Transverse colon (tissue), 4 donors: Measurements from ENCODE around the gene LHFPL6. TPM values are rescaled to one million over a fixed set of nuclear protein-coding genes. Genes with fewer than 3 reads are reported as not detected.

Source experiments
- DNase-seq: peaks from one replicate; pipeline ENCODE4 v3.0.0-alpha.2; 2019
- H3K27ac ChIP-seq, 4 donors: fragments of 200-600 bp; sonication (generic); 2 replicates each; pipeline ENCODE4 v1.5.1; 2016 to 2018; ENCODE audit warnings: inconsistent platforms in 4 of 4
- H3K27me3 ChIP-seq: fragments of 200-600 bp; sonication (generic); 2 replicates; pipeline ENCODE4 v1.5.1; 2017; ENCODE audit warnings: inconsistent platforms
- H3K36me3 ChIP-seq, 4 donors: fragments of 200-600 bp; sonication (generic); 2 replicates each; pipeline ENCODE4 v1.5.1; 2017 to 2019; ENCODE audit warnings: inconsistent platforms in 4 of 4
- H3K4me1 ChIP-seq, 4 donors: fragments of 200-600 bp; sonication (generic); 2 replicates each; pipeline ENCODE4 v1.5.1; 2017 to 2020; ENCODE audit warnings: inconsistent platforms in 4 of 4
- H3K4me3 ChIP-seq, 4 donors: fragments of 200-600 bp; sonication (generic); 1 replicate in 1 of 4; 2 replicates in 3 of 4; pipeline versions ENCODE4 v1.5.1 to v1.6.1; 2017 to 2019; ENCODE audit warnings: inconsistent platforms in 4 of 4
- H3K9me3 ChIP-seq, 2 donors: fragments of 200-600 bp; sonication (generic); 2 replicates each; pipeline ENCODE4 v1.5.1; 2017 to 2019; ENCODE audit warnings: inconsistent platforms in 2 of 2
- EP300 ChIP-seq: sonication (generic); formaldehyde crosslinking; IDR thresholded peaks from one replicate; pipeline ENCODE4 v1.6.1; 2017; ENCODE audit warnings: antibody characterized with exemption, low read depth
- POLR2A ChIP-seq: fragments of 450-650 bp; IDR thresholded peaks from one replicate; pipeline ENCODE4 v1.6.1; 2016; ENCODE audit warnings: antibody characterized with exemption, mild to moderate bottlenecking, moderate library complexity
- POLR2AphosphoS5 ChIP-seq, 3 donors: sonication (generic); formaldehyde crosslinking; IDR thresholded peaks; one replicate each; pipeline ENCODE4 v1.6.1; 2016; ENCODE audit warnings: antibody characterized with exemption in 3 of 3
- WGBS, 2 donors: methylation state at CpG; one replicate each; pipeline ENCODE4 v1.1.5; 2018; ENCODE audit warnings: low coverage in 1 of 2; 5-methylcytosine and 5-hydroxymethylcytosine counted together
- in situ Hi-C, 4 donors: fragments of 200-750 bp; cut with MboI; loops; one replicate each; pipeline versions ENCODE4 v1.15.0 to v1.15.1; 2017; ENCODE audit warnings: low sequenced_read_pairs in 3 of 4, low pct_ligation_motif_present in 1 of 4, low pct_unique_long_range_greater_than_20kb in 1 of 4
- intact Hi-C: fragments of 100-400 bp; cut with DNase I; formaldehyde crosslinking; loops from one replicate; pipeline ENCODE4 v1.15.1; 2023; ENCODE audit warnings: low total_unique reads
- total RNA-seq, 4 donors: library from RNA; depleted of rRNA; stranded (reverse); fragments of >200 nt; gene quantifications; one replicate each; pipeline ENCODE4 v1.1.0, GENCODE V29; 2016
- TF ChIP-seq, protein P1 (sequence below), 5 experiments: fragments of 200-600 bp in 3 of 5; fragments of 450-650 bp in 2 of 5; sonication (generic) in 3 of 5; IDR thresholded peaks; 1 replicate in 2 of 5; 2 replicates in 3 of 5; pipeline ENCODE4 v1.5.1; 2016 to 2017; ENCODE audit warnings: antibody characterized with exemption in 5 of 5, inconsistent platforms in 3 of 5, mild to moderate bottlenecking in 2 of 5, moderate library complexity in 1 of 5

LHFPL6 gene
- total RNA-seq, 4 donors from 2014 or later: 4.2 to 18.6 (median 9.3) TPM

DNA sequence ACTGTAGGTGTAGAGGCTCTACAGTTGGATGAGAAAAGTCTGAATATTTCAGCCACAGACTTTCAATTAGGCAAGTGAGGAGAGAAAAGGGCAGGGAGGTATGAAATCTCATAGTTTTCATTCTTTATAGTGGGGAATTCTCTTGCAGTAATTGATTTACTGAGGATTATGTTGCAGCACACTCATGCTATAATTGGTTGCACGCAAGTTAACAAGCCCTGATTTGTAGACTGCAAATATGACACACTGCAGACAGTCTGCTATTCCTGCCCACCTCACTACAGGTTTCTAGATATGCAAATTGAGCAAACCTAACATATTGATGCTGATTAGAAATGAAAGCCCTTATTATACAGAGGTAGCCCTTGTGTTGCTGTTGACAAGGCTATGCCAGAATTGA, 139.4 kb downstream of the LHFPL6 start:
- Histone ChIP-seq H3K9me3 (no peaks in the 10 kb centered on the region), H3K36me3 (no peaks in the 10 kb centered on the region), H3K4me3 (no peak overlapping the region), H3K27me3 (no peaks in the 10 kb centered on the region), H3K27ac (no peak overlapping the region), H3K4me1 (no peaks in the 10 kb centered on the region)
- no peak for DNase-seq
- intact Hi-C loops (no loop called here), in situ Hi-C loops (no loop called here)
- TF ChIP-seq EP300 (no peak), POLR2A (no peak), POLR2AphosphoS5 (IDR thresholded peaks at IDR 0.05) (no peak)
- TF ChIP-seq, protein P1, sequence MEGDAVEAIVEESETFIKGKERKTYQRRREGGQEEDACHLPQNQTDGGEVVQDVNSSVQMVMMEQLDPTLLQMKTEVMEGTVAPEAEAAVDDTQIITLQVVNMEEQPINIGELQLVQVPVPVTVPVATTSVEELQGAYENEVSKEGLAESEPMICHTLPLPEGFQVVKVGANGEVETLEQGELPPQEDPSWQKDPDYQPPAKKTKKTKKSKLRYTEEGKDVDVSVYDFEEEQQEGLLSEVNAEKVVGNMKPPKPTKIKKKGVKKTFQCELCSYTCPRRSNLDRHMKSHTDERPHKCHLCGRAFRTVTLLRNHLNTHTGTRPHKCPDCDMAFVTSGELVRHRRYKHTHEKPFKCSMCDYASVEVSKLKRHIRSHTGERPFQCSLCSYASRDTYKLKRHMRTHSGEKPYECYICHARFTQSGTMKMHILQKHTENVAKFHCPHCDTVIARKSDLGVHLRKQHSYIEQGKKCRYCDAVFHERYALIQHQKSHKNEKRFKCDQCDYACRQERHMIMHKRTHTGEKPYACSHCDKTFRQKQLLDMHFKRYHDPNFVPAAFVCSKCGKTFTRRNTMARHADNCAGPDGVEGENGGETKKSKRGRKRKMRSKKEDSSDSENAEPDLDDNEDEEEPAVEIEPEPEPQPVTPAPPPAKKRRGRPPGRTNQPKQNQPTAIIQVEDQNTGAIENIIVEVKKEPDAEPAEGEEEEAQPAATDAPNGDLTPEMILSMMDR (IDR thresholded peaks at IDR 0.05): no peak
- 89 to 90% methylated on average over 1 of the region's 1 CpG for WGBS, 2 donors

DNA sequence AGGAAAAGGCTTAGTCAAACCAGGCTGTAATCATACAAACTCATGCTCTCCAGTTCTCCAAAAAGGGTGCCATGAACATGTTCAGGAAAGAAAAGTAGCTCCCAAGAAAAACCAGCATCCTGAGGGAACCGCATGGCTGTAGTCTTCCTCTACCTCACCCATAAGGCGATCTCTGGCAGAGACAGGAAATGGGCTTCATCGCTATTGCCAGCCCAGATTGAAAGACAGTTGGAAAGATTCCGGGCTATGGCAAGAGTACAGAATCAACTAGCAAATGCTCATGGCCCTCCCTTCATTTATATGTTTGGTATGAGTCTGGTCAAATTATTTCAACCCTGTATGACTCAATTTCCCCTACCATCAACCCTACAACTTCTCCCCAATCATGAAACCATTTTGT, 140.1 kb downstream of the LHFPL6 start:
- WGBS, 2 donors: 99 to 100% methylated on average over 2 to 4 of the region's 4 CpGs
- TF ChIP-seq POLR2AphosphoS5 (IDR thresholded peaks at IDR 0.05) (no peak), EP300 (no peak), POLR2A (no peak)
- TF ChIP-seq, protein P1 (IDR thresholded peaks at IDR 0.05): no peak
- no peak for DNase-seq
- in situ Hi-C loops: no loop called here
- H3K27me3 ChIP-seq: no peaks in the 10 kb centered on the region
- H3K9me3 ChIP-seq: no peaks in the 10 kb centered on the region
- intact Hi-C loops: no loop called here
- no peaks in the 10 kb centered on the region for H3K36me3 ChIP-seq
- H3K27ac ChIP-seq: no peak overlapping the region
- H3K4me1 ChIP-seq: no peaks in the 10 kb centered on the region
- H3K4me3 ChIP-seq: no peak overlapping the region

- intact Hi-C loops (no loop called here), in situ Hi-C loops (no loop called here)
- 59 to 90% methylated on average over 2 of the region's 2 CpGs for WGBS, 2 donors
Observed at GRCh38 chr13:39462428-39462827, 140.6 kb downstream of the LHFPL6 start.

GRCh38 chr13:39461685-39462266, 141.2 kb downstream of the LHFPL6 start:
- in situ Hi-C loops: no loop called here
- TF ChIP-seq EP300: no peak
- TF ChIP-seq POLR2A: no peak
- no peak for TF ChIP-seq POLR2AphosphoS5 (IDR thresholded peaks at IDR 0.05)
- TF ChIP-seq, protein P1 (IDR thresholded peaks at IDR 0.05): no peak
- 96% methylated on average over 1 of the region's 1 CpG; no CpG with 5 or more reads in 1 of the 2 donors for WGBS, 2 donors
- Histone ChIP-seq H3K27me3 (no peaks in the 10 kb centered on the region), H3K9me3 (no peaks in the 10 kb centered on the region), H3K36me3 (no peaks in the 10 kb centered on the region), H3K4me3 (no peak overlapping the region), H3K27ac (no peak overlapping the region), H3K4me1 (no peaks in the 10 kb centered on the region)
- intact Hi-C loops: no loop called here
- DNase-seq: no peak

More at GRCh38 chr13:39462428-39462827, 140.6 kb downstream of the LHFPL6 start:
- H3K4me3 ChIP-seq: no peak overlapping the region
- no peak for DNase-seq
- H3K36me3 ChIP-seq: no peaks in the 10 kb centered on the region
- H3K27me3 ChIP-seq: no peaks in the 10 kb centered on the region
- no peak for TF ChIP-seq EP300
- no peak for TF ChIP-seq POLR2AphosphoS5 (IDR thresholded peaks at IDR 0.05)
- TF ChIP-seq, protein P1 (IDR thresholded peaks at IDR 0.05): no peak
- no peak for TF ChIP-seq POLR2A
- H3K9me3 ChIP-seq: no peaks in the 10 kb centered on the region
- H3K4me1 ChIP-seq: no peaks in the 10 kb centered on the region
- H3K27ac ChIP-seq: no peak overlapping the region
